ENCODE data around the gene SORCS2.

Gene SORCS2

DNA sequence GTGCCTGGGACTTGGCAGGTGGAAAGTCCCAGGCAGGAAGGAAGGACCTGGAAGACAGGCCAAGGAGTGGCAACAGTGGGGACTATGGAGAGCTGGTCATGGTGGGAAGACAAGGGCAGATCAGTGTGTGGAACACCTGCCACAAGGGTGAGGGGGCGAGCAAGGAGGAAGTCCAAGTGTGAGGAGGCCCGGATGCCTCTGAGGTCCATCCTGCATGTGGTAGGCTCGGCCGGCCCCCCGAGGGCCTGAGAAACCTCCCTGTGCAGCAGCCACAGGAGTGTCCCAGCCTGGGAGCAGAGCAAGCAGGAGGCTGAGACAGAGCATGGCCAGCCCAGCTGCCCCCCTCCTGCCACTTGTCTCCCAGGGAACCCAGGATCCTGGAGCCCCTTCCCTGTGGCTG is 282.9 kb downstream of the SORCS2 start:
- DNase-seq (ENCODE audit: low read depth): no peak

DNA sequence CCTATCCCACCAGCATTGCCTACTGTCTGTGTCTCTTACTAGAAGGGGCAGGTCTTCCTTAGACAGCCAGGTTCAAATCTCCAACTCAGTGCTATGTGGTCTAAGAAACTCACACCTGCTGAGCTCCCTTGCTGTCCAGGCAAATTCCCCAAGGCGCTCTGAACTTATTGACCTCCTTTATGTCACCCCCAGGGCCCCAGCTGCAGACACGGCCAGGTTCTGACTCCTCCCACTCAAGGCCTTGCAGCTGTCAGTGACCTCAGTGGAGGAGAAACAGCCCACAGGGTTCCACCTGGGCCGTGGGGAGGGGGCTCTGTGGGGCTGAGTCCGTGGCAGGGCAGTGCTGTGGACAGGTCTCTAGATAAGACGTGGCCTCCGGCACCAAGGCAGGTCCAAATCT is 284.5 kb downstream of the SORCS2 start:
- DNase-seq (ENCODE audit: low read depth): no peak

DNA sequence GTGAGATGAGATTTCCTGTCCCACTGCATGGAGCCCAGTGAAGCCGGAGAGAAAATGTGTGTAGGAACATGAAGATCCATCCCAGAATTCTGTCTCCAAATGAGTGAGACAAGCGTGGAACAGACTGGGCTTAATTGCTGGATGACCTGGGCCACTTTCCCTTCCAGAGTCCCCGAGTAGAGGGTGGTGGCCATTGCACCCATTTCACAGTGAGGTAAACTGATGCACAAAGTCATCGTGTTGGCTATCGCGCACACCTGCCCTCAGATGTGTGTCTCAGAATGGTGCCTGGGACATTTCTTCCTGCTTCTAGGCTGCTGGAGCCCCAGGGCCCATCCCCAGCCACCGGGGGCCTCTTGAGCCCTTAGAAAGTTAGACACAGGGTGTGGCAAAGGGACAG is 285.4 kb downstream of the SORCS2 start:
- DNase-seq (ENCODE audit: low read depth): no peak

DNA sequence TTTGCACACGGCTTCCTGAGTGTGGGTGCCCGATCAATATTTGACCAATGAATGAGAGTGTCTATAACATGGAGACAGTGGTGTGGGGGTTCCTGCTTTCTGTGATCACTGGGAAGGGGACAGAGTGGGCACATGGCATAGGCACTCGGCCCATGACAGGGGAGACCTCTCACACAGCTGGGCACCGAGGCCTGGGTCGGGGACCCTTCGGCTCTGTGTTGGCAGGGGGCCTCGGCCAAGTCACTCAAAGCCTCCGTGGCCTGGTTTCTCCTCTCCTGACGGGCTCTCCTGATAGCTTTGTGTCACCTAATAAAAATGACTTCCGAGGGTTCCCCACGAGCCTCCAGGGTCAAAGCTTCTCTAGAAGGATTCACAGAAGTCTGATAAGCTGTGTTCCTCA is 286.3 kb downstream of the SORCS2 start:
- no peak for DNase-seq (ENCODE audit: low read depth)

DNA sequence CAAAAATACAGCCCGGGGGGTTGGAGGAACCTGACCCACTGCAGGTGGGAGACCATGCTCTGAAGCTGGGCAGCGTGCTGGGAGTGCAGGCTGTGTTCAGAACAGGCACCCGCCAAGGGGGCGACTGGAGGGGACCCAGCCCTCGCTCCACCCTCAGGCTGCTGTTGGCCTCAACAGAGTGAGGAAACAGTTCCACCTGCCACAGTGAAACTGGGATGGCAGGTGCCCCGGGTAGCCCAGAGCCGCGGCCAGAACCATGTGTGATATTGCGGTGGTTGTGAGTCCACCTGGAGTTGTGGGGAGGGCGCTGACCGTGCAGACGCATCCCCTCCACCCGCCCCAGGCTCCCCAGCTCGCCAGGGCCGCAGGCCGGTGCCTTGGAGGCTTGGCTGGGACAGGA is 288.1 kb downstream of the SORCS2 start:
- no peak for DNase-seq (ENCODE audit: low read depth)

DNA sequence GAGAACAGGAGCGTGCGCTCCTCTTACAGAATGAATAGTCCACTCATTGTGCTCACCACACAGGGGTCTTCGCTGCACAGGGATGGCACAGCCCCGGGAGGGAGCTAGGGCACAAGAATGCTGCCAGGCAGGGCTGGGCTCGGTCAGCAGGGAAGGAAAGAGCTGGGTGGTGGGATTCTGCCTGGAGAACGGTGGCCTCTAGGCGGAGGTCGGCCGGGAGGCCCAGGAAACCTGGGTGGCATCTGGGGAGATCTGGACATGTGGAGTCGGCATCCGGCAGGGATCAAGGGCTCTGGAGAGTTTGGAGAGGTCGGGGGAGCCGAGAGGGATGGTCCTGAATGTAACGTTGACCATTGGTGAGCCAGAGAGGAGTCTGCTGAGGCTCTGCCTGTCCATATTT is 288.9 kb downstream of the SORCS2 start:
- no peak for DNase-seq (ENCODE audit: low read depth)

DNA sequence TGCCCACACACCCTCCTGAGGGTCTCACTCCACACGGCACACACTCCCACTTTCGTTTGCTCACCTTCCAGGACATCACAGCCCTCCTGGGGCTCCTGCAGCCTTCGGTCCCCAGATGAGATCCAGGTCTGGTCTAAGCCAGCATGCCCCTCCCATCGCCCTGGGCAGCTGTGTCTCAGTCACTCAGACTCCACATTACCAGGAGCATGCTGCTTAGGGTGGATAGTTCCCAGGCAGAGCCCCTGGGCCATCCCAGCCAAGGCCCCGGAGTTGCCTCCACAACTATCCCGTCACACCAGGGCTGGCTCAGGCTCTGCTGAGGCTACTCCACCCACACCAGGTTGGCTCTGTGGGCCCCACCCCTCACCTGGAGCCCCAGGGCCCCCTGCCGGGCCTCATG is 292.8 kb downstream of the SORCS2 start:
- no peak for DNase-seq (ENCODE audit: low read depth)

DNA sequence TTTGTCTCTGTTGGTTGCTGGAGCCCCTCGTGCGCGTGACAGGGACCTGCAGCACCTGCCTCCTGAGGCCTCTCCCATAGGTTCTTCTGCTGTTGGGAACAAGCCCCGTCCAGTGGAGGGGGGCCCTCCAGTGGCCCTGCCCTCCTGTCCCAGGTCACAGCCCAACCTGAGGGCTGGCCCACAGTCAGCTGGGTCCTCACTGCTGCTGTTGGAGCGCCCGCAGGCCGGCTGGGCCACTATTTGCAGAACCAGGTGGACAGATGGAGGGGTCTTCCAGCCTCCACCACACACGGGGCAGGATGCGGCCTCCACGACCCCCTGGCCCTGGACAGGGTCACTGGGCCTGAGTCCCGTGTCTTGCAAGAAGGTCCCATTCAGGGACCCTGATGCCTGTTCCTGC is 293.8 kb downstream of the SORCS2 start:
- no peak for DNase-seq (ENCODE audit: low read depth)

DNA sequence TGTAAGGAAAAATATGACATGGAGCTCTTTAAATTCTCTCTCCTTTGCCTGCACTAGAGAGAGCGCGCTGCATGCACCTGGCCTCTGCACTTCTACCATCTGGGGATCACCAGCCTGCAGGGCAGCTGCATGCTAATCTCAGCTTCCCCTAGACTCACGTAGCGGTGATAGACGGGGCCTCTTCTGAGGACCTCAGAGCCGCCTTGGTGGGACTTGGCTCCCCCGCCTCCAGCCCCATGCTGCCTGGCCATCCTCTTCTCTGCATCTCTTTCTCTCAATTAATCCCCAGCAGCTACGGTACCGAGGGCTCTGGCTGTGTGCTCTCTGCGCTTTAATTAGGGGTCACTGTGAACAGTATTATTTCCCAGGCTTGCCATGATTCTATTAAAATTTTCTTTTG is 295.2 kb downstream of the SORCS2 start:
- no peak for DNase-seq (ENCODE audit: low read depth)

DNA sequence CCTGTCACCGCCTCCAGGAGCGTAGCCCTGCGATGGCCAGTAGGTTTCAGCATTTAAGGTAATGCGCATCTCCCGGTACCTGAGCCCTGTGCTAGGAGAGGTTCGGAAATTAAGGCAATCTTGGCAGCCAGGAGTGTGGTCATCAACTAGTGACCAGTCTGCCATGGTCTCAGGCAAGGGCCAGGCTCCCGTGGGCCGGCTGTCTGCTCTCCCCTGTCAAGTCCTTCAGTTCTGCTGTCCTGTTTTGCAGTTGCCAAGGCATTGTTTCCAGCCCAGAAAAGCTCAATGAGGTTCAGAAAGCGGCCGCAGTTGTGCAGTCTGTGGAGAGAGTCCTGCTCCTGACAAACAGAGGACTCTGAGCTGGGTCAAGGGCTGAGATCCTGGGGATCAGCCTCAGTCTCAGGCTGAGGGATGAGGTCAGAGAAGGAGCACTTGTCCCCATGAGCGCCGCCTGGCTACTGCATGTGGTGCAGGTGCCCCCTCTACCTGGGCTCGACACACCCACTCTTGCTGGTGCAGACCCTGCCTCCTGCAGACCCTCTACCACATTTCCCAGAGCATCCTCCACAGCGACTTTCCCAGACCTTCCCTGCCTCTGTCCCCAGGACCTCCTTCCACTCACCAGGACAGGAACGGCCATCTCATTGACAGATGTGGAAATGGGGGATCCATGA is 295.8 kb downstream of the SORCS2 start:
- no peak for DNase-seq (ENCODE audit: low read depth)

DNA sequence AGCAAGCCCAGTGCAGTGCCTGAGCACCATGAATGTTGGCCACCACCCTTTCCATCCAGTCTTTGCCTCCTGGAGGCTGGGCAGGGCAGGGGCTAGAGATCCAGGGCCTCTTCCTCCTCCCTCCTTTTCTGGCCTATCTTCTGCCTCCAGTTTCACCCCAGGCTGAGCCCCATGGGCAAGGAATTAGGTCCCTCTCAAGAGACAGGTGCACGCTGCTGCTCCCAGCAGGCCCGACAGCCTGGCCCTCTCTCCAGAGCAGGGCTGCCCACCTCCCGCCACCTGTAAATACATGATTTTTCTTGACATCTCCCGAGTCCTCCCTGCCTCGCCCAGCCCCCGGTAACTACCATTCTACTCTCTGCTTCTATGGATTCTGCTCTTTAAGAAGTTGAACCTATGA is 299.6 kb downstream of the SORCS2 start:
- no peak for DNase-seq (ENCODE audit: low read depth)

DNA sequence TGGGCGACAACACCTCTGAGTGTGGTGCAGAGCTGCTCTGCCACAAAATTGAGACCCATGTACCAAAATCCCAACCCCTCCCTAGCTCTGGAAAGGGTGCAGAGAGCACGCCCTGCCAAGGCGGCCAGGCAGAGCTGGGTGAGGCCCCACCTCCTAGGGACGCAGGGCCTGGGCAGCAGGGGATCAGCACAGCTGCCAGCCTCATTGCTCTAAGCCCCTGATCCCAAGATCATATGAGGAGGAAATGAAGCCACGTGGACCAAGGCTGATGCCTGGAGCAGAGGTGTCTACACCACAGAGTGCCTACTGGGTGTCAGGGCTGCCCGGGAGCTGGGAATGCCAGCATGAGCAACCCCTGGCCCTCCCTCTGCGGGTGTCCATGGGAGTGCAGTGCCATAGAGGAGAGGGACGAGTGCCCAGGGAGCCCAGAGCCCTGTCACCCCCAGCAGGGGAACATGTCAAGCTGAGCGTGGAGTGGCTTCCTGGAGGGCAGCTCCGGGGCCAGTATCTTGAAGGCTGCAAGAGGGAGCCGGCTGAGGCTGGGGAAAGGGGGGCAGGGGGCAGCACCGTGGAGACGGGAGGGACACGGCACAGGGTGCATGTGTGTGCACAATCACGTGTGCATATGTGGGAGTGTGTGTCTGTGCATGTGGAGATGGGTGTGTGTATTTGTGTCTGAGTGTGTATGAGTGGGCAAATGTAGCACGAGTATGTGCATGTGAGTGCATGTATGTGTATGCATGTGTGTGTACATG is 306.3 kb downstream of the SORCS2 start:
- DNase-seq (ENCODE audit: low read depth): no peak

DNA sequence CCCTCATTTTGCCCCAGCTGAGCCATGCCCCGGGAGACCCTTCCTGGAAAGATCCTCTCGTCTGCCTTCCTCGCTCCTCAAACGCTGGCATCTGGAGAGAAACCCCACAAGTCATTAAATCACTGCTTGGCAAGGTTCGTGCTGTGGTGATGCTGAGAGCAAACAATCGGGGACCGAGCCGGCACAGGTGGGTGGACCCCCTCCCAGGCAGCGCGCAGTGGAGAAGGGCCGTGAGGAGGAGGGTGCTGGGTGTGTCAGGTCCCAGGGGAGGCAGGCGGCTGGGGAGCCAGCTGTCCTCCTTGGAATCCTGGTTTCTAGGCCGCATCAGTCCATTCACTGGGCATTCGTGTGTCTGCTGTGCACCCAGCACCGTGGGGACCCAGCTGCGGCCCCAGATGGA is 307.3 kb downstream of the SORCS2 start:
- no peak for DNase-seq (ENCODE audit: low read depth)

DNA sequence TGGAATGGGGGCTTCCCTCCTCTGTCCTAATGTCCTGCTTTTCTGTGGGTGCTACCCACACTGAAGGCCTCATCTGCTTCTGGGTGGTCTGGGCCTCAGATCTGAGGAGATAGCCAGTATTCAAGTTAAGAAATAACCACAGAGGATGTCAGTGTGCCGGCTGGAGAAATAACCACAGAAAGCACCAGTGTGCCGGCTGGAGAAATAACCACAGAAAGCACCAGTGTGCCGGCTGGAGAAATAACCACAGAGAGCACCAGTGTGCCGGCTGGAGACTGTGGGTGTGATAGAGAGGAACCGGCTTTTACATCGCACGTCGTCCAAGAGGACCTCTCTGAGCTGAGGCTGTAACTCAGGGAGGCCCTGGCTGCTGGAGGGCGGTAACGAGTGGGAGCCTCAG is 308.1 kb downstream of the SORCS2 start:
- no peak for DNase-seq (ENCODE audit: low read depth)

DNA sequence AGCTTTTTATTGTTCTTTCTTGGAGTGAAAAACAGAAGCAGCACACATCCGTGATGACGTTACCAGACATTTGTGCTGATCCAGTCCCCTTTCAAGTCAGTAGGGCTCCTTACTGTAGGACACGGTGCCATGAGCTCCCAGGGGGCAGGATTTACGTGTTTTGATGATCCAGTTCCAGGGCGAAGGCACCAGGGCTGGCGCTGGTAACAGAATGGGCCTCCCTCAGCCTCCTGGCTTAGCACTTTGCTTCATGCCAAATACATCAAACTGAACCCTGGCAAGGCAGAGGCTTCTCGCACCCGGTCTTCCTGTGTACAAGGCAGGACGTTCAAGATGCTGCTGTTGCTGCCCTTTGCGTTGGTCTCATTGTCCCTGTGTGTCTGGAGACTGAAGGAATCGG is 309.0 kb downstream of the SORCS2 start:
- no peak for DNase-seq (ENCODE audit: low read depth)

DNA sequence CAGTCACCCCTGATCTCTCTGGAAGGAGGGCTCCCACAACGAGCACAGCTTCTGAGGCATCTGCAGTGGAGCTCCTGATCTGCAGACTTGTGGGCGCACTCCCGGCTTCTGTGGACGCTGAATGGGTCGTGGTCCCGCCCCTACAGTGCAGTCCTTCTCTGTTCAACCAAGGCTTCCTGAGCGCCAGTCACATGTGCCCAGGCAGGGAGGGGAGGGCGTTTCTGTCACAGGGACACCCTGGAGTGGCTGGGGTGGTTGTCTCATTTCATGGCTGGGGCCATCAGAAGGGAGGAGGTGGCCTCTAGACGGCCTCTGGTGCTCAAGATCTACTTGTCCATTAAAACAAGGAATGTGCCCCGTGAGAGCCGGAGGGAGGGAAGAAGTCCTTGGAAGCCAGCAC is 309.5 kb downstream of the SORCS2 start:
- no peak for DNase-seq (ENCODE audit: low read depth)

DNA sequence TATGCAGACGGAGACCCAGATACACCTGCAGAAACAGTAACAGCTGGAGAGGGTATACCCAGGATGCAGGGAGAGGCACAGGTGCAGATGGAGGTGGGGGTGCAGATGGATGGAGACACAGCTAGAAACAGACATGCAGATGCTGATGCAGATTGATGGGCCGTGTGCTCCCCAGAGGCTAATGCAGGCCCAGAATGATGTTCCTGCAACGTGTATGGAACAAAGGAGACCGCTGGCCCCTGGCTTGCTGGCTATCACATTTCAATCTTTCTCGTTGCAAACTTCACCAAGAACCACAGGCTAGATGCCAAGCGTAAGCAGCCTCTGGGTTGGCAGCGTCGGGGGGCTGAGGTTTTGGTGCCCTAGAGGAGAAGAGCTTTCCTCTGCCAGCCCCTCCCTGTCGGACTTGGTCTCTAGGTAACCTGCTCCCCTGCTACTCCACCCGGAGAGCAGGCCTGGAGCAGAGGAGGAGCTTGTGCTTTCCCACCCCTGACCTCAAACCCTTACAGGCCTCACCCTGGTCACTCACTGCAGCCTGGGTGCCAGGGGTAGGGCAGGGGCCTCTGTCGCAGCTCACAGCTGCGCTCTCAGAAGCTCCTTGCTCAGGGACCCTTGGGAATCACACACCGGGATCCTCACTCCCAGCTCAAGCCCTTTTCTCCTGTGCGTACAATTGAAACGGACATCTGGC is 311.4 kb downstream of the SORCS2 start:
- no peak for DNase-seq (ENCODE audit: low read depth)

DNA sequence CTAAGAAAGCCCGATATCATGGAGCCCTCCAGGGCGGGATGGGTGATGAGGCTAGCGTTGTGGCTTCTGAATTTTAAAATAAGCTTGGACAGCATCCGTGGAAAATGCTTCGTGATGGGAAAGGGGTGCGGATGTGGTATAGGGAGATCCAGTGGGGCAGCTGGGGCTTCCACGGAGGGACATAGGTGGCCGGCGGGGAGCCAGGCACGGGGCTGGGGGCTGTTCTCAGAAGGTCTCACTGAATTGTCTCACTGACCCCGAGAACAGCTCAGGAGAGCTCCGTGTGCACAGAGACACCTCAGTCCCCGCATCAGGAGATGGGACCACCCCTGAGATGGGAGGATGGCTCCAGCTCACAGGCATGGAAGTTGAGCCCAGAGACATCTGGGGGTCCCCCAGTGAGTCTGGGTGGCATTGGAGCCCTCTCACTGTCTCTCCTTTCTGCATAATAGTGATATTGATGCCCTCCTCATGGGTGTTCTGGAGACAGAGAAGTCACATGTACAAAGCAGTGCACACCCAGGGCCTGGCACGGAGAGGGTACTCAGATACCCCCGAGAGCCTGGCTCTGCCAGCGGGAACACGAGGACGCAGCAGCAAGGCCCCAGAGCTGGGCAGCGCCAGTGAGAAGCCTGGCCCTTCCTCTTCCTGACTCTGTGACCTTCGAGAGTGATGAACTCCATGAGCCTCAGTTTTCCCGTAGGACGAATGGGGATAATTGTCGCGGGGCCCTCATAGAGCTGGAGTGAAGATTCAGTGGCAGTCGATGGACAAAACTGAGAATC is 313.0 kb downstream of the SORCS2 start:
- DNase-seq (ENCODE audit: low read depth): no peak

DNA sequence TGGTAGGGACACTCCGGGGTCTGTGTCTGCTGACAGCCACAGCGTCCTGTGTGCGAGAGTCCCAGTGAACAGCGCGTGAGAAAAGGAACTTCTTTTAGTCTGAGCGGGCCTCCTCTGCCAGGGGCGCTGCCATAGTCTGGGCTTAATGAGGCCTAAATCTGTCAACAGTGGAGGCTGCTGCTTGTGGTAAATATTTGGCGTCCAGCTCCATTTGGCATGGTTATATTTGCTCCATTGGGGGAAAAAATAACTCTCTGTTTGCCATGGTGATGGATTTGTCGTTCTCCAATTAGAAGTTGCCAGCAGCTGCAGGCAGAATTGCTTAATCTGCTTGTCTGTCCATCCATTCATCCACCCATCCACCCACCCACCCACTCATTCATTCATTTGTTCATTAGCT is 313.8 kb downstream of the SORCS2 start:
- no peak for DNase-seq (ENCODE audit: low read depth)

DNA sequence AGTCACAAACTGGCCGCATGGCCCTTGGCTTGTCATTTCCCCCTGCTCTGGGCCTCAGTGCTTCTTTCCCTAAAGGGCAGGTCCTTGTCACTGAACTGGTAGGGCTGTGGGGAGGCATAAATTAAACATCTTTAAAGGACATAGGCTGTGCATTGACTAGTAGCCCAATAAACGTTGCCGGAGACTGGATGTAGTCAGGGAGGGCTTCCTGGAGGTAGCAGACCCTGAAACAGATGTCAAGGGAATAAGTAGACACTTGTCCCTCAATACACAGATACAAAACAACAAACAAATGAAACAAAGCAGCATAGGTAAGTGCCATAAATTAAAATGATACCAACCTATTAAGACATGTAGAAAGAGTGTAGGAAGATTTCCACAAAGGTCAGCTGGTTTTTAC is 314.2 kb downstream of the SORCS2 start:
- DNase-seq (ENCODE audit: low read depth): no peak

DNA sequence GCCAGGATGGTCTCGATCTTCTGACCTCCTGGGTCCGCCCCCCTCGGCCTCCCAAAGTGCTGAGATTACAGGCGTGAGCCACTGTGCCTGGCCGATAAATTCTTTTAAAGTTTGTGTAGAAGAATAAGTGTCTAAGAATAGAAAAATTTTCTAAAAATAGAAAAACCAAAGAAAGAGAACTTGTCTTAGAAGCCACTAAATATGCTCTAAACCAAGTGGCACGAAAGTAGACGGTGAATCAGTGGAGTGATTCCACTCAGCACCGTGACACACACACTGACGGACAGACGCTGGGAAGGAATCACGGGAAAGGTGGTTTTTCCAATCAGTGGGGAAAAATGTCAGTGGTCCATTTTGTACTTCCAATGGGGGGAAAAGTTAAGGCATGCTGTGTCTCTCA is 315.0 kb downstream of the SORCS2 start:
- no peak for DNase-seq (ENCODE audit: low read depth)

DNA sequence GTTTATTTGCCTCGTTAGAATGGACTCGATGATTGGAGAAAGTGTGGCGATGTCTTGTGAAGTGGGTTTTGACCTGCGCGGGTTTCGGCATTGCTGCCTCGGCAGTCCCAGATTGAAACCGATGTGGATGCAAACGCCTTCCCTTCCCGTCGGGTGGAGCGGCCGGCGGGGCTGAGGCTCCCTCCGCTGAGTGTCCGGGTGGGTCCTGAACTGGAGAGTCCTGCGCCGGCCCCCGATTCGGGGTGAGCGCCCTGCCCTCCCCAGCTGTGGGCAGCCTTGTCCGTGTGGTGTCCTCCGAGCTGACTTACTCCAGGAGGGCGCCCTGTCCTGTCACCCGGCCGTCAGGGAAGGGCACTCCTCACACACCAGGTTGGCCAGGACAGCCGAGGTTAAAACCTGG is 317.7 kb downstream of the SORCS2 start:
- no peak for DNase-seq (ENCODE audit: low read depth)

DNA sequence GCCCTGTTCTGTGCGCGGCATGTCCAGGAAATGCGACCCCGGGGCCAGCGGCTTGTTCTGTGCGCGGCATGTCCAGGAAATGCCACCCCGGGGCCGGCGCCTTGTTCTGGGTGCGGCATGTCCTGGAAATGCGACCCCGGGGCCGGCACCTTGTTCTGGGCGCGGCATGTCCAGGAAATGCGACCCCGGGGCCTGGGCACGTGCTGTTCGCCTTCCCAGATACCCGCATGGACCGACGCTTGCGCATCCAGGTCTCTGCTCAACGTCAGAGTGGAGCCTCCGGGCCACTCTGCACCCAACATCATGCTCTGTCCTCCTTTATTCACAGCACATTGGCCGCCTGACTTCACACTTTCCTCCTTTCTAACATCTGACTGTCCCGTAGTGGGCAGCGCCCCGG is 318.2 kb downstream of the SORCS2 start:
- no peak for DNase-seq (ENCODE audit: low read depth)

Measured in activated T-helper 1 cell treated with Interleukin-2 at 50 U/mL for 16 hours (primary cell).